PC-3 (cell line): ENCODE measurements around the gene TNPO2. TPM values are rescaled to one million over a fixed set of nuclear protein-coding genes. Genes with fewer than 3 reads are reported as not detected.

Source experiments
- ATAC-seq: fragments of 200-7000 bp; cut with Tn5 transposase; 2 replicates; pipeline ENCODE4 v1.9.1; 2020; ENCODE audit warnings: mild to moderate bottlenecking, moderate library complexity
- BruUV-seq: library from RNA; stranded (reverse); fragments of 400-500 nt; replicated peaks from 2 replicates; lab custom pipeline; 2021; lab: Mats Ljungman, UMichigan
- CTCF ChIA-PET: fragments of 300-600 bp; sonication (Branson Sonifier 250); formaldehyde crosslinking; loops from one replicate; lab custom pipeline; 2022; ENCODE audit warnings: antibody characterized with exemption; lab: Charles Lee
- POLR2A ChIA-PET: fragments of 300-600 bp; sonication (Branson Sonifier 250); formaldehyde crosslinking; loops from one replicate; lab custom pipeline; 2022; ENCODE audit warnings: antibody characterized with exemption; ENCODE audit not compliant: unreplicated experiment; lab: Charles Lee
- DNase-seq: peaks from one replicate; pipeline ENCODE4 v3.0.0-alpha.2; 2015
- H2AFZ ChIP-seq: fragments of 300-600 bp; sonication (generic); 2 replicates; pipeline ENCODE4 v1.6.0; 2016; ENCODE audit warnings: antibody characterized with exemption, low read length
- H3F3A ChIP-seq: fragments of 300-600 bp; sonication (generic); one replicate; pipeline ENCODE4 v1.6.0; 2017; ENCODE audit warnings: antibody characterized with exemption, low read length, control low read depth, mild to moderate bottlenecking; ENCODE audit not compliant: unreplicated experiment
- H3K27ac ChIP-seq: fragments of 300-600 bp; sonication (generic); 2 replicates; pipeline ENCODE4 v1.5.1; 2016; ENCODE audit warnings: mild to moderate bottlenecking, low read length
- H3K27me3 ChIP-seq: fragments of 300-600 bp; sonication (generic); 2 replicates; pipeline ENCODE4 v1.6.1; 2016; ENCODE audit warnings: low read length, mixed read lengths
- H3K36me3 ChIP-seq: fragments of 300-600 bp; sonication (generic); 2 replicates; pipeline ENCODE4 v1.6.1; 2016; ENCODE audit warnings: low read depth, mixed run types, low read length, mixed read lengths
- H3K4me1 ChIP-seq: fragments of 300-600 bp; sonication (generic); 2 replicates; pipeline ENCODE4 v1.5.1; 2016; ENCODE audit warnings: low read length; ENCODE audit not compliant: insufficient read depth
- H3K4me2 ChIP-seq: fragments of 300-600 bp; sonication (generic); 2 replicates; pipeline ENCODE4 v1.6.0; 2016; ENCODE audit warnings: low read length
- H3K4me3 ChIP-seq: fragments of 300-600 bp; sonication (generic); 2 replicates; pipeline ENCODE4 v1.5.1; 2016; ENCODE audit warnings: mild to moderate bottlenecking, low read length, mixed read lengths
- H3K79me2 ChIP-seq: fragments of 300-600 bp; sonication (generic); 2 replicates; pipeline ENCODE4 v1.6.1; 2017; ENCODE audit warnings: low read length, mixed read lengths
- H3K9ac ChIP-seq: fragments of 300-600 bp; sonication (generic); 2 replicates; pipeline ENCODE4 v1.6.0; 2016; ENCODE audit warnings: mild to moderate bottlenecking, low read length
- H3K9me2 ChIP-seq: fragments of 300-600 bp; sonication (generic); replicated peaks from 2 replicates; pipeline ENCODE4 v1.6.1; 2016; ENCODE audit warnings: mixed run types, low read length, mixed read lengths
- H3K9me3 ChIP-seq: fragments of 300-600 bp; sonication (generic); 2 replicates; pipeline ENCODE4 v1.6.1; 2016; ENCODE audit warnings: low read length, mixed read lengths
- H4K20me1 ChIP-seq: fragments of 300-600 bp; sonication (generic); 2 replicates; pipeline ENCODE4 v1.6.1; 2016; ENCODE audit warnings: low read length, mixed read lengths
- CTCF ChIP-seq: fragments of 300-600 bp; sonication (generic); conservative IDR thresholded peaks from 2 replicates; pipeline ENCODE4 v1.5.1; 2017; ENCODE audit warnings: antibody characterized with exemption, low read depth, mild to moderate bottlenecking, low read length
- EZH2 ChIP-seq: fragments of 300-600 bp; sonication (generic); IDR thresholded peaks from one replicate; pipeline ENCODE4 v1.6.1; 2017; ENCODE audit warnings: antibody characterized with exemption, mild to moderate bottlenecking, low read length; ENCODE audit not compliant: unreplicated experiment
- EZH2phosphoT487 ChIP-seq: fragments of 300-600 bp; sonication (generic); IDR thresholded peaks from 2 replicates; pipeline ENCODE4 v1.6.1; 2018; ENCODE audit warnings: mild to moderate bottlenecking, antibody characterized with exemption, low read length, borderline replicate concordance
- intact Hi-C: fragments of 100-400 bp; cut with micrococcal nuclease; formaldehyde crosslinking; loops from 2 replicates; pipeline ENCODE4 v1.9.0; 2023
- total RNA-seq: library from RNA; depleted of rRNA; stranded (reverse); fragments of >200 nt; gene quantifications from 2 replicates; pipeline ENCODE4 v1.2.3, GENCODE V29; 2014

The TNPO2 gene
- total RNA-seq, 1 experiment from 2014 or later, result 50.6 TPM

GRCh38 chr19:12752056-12752781 is 28.5 kb upstream of the TNPO2 start:
- H3K9ac ChIP-seq, result no peak overlapping the region
- H3K36me3 ChIP-seq, result peaks cover 11% of the 10 kb centered on the region
- no peaks in the 10 kb centered on the region for H3F3A ChIP-seq
- ATAC-seq (no peak), DNase-seq (no peak)
- intact Hi-C loops, result no loop called here
- CTCF ChIA-PET, result interaction anchor here (0.6 kb wide), 1 partner anchor 36 kb away, joined by 9 read pairs; no protein-coding TSS in a partner anchor
- no peaks in the 10 kb centered on the region for H3K9me2 ChIP-seq
- TF ChIP-seq EZH2 (no peak), CTCF (no peak), EZH2phosphoT487 (no peak)
- H4K20me1 ChIP-seq, result no peaks in the 10 kb centered on the region
- H3K4me2 ChIP-seq, result no peak overlapping the region
- H3K27me3 ChIP-seq, result peaks cover 11% of the 10 kb centered on the region
- no peak overlapping the region for H2AFZ ChIP-seq
- POLR2A ChIA-PET, result interaction anchor here (0.6 kb wide), 1 partner anchor 28 kb away, joined by 5 read pairs; the partner anchor contains the start of gene TNPO2
- H3K27ac ChIP-seq, result no peak overlapping the region
- no peaks in the 10 kb centered on the region for H3K9me3 ChIP-seq
- BruUV-seq, result no TSS peak
- no peak overlapping the region for H3K4me3 ChIP-seq
- H3K79me2 ChIP-seq, result no peaks in the 10 kb centered on the region
- H3K4me1 ChIP-seq, result peaks cover 12% of the 10 kb centered on the region

GRCh38 chr19:12751635-12752034 is 27.9 kb upstream of the TNPO2 start, which contains the start of gene BEST2:
BEST2 (plus strand) TSS chr19:12751791; CDS start chr19:12752593, 802 bp downstream.
- peaks cover 15% of the 10 kb centered on the region for H3K36me3 ChIP-seq
- intact Hi-C loops, result no loop called here
- H3K9me2 ChIP-seq, result no peaks in the 10 kb centered on the region
- no peaks in the 10 kb centered on the region for H3K79me2 ChIP-seq
- H3F3A ChIP-seq, result no peaks in the 10 kb centered on the region
- H2AFZ ChIP-seq, result no peak within 1 kb of the TSS
- H3K27ac ChIP-seq, result no peak within 1 kb of the TSS
- CTCF ChIA-PET, result no interaction called here
- TF ChIP-seq EZH2 (no peak), CTCF (no peak), EZH2phosphoT487 (no peak)
- H4K20me1 ChIP-seq, result no peaks in the 10 kb centered on the region
- H3K27me3 ChIP-seq, result peaks cover 11% of the 10 kb centered on the region
- peak within 1 kb of the TSS; percentile 78; the same call in 1 of the 2 replicates for H3K4me2 ChIP-seq
- POLR2A ChIA-PET, result no interaction called here
- no peak within 1 kb of the TSS for H3K9ac ChIP-seq
- ATAC-seq (no peak), DNase-seq (no peak)
- no peak within 1 kb of the TSS for H3K4me3 ChIP-seq
- peaks cover 12% of the 10 kb centered on the region for H3K4me1 ChIP-seq
- no peaks in the 10 kb centered on the region for H3K9me3 ChIP-seq
- BruUV-seq, result no TSS peak

GRCh38 chr19:12750851-12751250 is 27.1 kb upstream of the TNPO2 start:
- Histone ChIP-seq H3K4me1 (peaks cover 12% of the 10 kb centered on the region), H3K4me2 (no peak overlapping the region), H3K9me3 (no peaks in the 10 kb centered on the region), H3K36me3 (peaks cover 22% of the 10 kb centered on the region), H3K9ac (no peak overlapping the region), H4K20me1 (no peaks in the 10 kb centered on the region), H3K79me2 (no peaks in the 10 kb centered on the region), H3K9me2 (no peaks in the 10 kb centered on the region), H3K4me3 (no peak overlapping the region), H2AFZ (no peak overlapping the region), H3F3A (no peaks in the 10 kb centered on the region), H3K27ac (no peak overlapping the region), H3K27me3 (peaks cover 11% of the 10 kb centered on the region)
- TF ChIP-seq EZH2phosphoT487, result no peak
- TF ChIP-seq CTCF, result no peak
- no peak for TF ChIP-seq EZH2
- intact Hi-C loops, result no loop called here
- ChIA-PET POLR2A (no interaction called here), CTCF (no interaction called here)
- DNase-seq (no peak), ATAC-seq (no peak)
- no TSS peak for BruUV-seq
